Type B pancreatic cell (in vitro differentiated cells): ENCODE data around the gene POU2F3. TPM values are rescaled to one million over a fixed set of nuclear protein-coding genes. Genes with fewer than 3 reads are reported as not detected.
A peak's percentile ranks its signal among the peaks of the same experiment; 100 is the strongest.

Source experiments
- DNase-seq: peaks from one replicate; pipeline ENCODE4 v3.0.0; 2021; ENCODE audit warnings: mixed read lengths; ENCODE audit not compliant: unreplicated experiment; ENCODE audit errors: extremely low spot score
- H3K27ac Mint-ChIP-seq: 2 replicates; pipeline ENCODE4 v1.8.0; 2021; ENCODE audit warnings: mild to moderate bottlenecking, mixed read lengths
- H3K27me3 Mint-ChIP-seq: 2 replicates; pipeline ENCODE4 v1.8.0; 2021; ENCODE audit warnings: mixed read lengths
- H3K36me3 Mint-ChIP-seq: 2 replicates; pipeline ENCODE4 v1.8.0; 2021; ENCODE audit warnings: mixed read lengths
- H3K4me1 Mint-ChIP-seq: one replicate; pipeline ENCODE4 v1.8.0; 2021; ENCODE audit warnings: mixed read lengths; ENCODE audit not compliant: unreplicated experiment
- H3K4me3 Mint-ChIP-seq: 2 replicates; pipeline ENCODE4 v1.8.0; 2021; ENCODE audit warnings: mild to moderate bottlenecking, mixed read lengths
- H3K9me3 Mint-ChIP-seq: 2 replicates; pipeline ENCODE4 v1.8.0; 2021; ENCODE audit warnings: mixed read lengths
- CTCF ChIP-seq: fragments of 200-600 bp; sonication (generic); conservative IDR thresholded peaks from 2 replicates; pipeline ENCODE4 v1.5.0; 2021; ENCODE audit warnings: antibody characterized with exemption, mild to moderate bottlenecking
- total RNA-seq: library from RNA; stranded (reverse); gene quantifications from 2 replicates; pipeline ENCODE4 v1.2.1, GENCODE V29; 2021; ENCODE audit warnings: low replicate concordance

Gene POU2F3
- total RNA-seq, 1 donor from 2014 or later = 1.4 TPM

GRCh38 chr11:120217526-120217925, 22.4 kb upstream of the POU2F3 start:
- H3K4me1 Mint-ChIP-seq = peaks cover 52% of the 10 kb centered on the region
- TF ChIP-seq CTCF = no peak
- H3K27me3 Mint-ChIP-seq = peaks cover 21% of the 10 kb centered on the region
- no peak for DNase-seq
- H3K9me3 Mint-ChIP-seq = no peaks in the 10 kb centered on the region
- H3K27ac Mint-ChIP-seq = no peak overlapping the region
- H3K36me3 Mint-ChIP-seq = peaks cover 4% of the 10 kb centered on the region
- H3K4me3 Mint-ChIP-seq = no peak overlapping the region

- H3K36me3 Mint-ChIP-seq = peaks cover 4% of the 10 kb centered on the region
- no peaks in the 10 kb centered on the region for H3K9me3 Mint-ChIP-seq
- H3K4me1 Mint-ChIP-seq = peaks cover 48% of the 10 kb centered on the region
- DNase-seq = no peak
- H3K4me3 Mint-ChIP-seq = no peak overlapping the region
- H3K27ac Mint-ChIP-seq = no peak overlapping the region
- peaks cover 17% of the 10 kb centered on the region for H3K27me3 Mint-ChIP-seq
- TF ChIP-seq CTCF = no peak
Measured at GRCh38 chr11:120217941-120218694, 21.8 kb upstream of the POU2F3 start.

GRCh38 chr11:120218695-120219033, 21.3 kb upstream of the POU2F3 start:
- Mint-ChIP-seq H3K4me1 (peaks cover 47% of the 10 kb centered on the region), H3K36me3 (peaks cover 4% of the 10 kb centered on the region), H3K27me3 (peaks cover 17% of the 10 kb centered on the region), H3K9me3 (no peaks in the 10 kb centered on the region), H3K4me3 (peak overlapping the region; percentile 34), H3K27ac (peak overlapping the region; percentile 15)
- no peak for DNase-seq
- TF ChIP-seq CTCF = no peak

DNA sequence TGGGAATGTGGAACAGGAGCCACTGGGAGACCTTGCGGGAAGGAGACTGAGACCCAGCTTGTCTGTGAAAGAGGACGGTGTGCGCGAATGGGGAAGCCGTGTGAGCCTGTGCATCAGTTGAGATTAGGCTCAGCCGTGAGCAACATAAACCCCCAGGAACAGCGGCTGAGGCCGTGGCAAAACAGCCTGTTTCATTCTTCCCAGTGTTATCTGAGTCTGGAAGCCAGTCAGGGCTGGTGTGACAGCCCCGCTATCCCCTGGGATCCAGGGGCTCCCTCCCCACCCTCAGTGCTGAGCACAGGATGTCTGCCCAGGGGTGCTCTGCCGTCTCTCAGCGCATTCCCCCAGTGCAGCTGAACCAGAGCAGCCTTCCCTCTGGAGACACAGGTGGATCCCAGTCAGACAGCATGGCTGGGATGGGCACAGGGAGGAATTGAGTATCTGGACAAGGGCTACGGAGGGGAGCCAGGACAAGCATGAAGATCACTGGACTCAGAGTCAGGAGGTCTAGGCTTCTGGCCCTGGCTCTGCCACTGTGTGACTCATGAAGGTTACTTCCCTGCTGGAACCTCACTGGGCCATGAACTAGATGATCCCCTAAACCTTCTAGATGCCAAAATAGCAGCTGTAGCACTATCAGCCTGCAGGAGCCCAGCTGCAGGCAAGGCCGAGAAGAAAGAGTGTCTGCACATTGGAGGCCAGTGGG, 20.6 kb upstream of the POU2F3 start:
- Mint-ChIP-seq H3K9me3 (no peaks in the 10 kb centered on the region), H3K36me3 (peaks cover 4% of the 10 kb centered on the region), H3K4me1 (peaks cover 46% of the 10 kb centered on the region), H3K27me3 (peaks cover 10% of the 10 kb centered on the region), H3K27ac (no peak overlapping the region), H3K4me3 (no peak overlapping the region)
- no peak for TF ChIP-seq CTCF
- no peak for DNase-seq

- peaks cover 50% of the 10 kb centered on the region for H3K4me1 Mint-ChIP-seq
- peaks cover 7% of the 10 kb centered on the region for H3K27me3 Mint-ChIP-seq
Measured at GRCh38 chr11:120219938-120220746, 19.8 kb upstream of the POU2F3 start.

More at GRCh38 chr11:120219938-120220746, 19.8 kb upstream of the POU2F3 start:
- DNase-seq = no peak
- no peaks in the 10 kb centered on the region for H3K9me3 Mint-ChIP-seq
- H3K4me3 Mint-ChIP-seq = no peak overlapping the region
- H3K27ac Mint-ChIP-seq = no peak overlapping the region
- peaks cover 4% of the 10 kb centered on the region for H3K36me3 Mint-ChIP-seq
- TF ChIP-seq CTCF = no peak
